Keratinocyte (primary cell): Measurements from ENCODE around the gene ERC2. TPM values are rescaled to one million over a fixed set of nuclear protein-coding genes. Genes with fewer than 3 reads are reported as not detected.

Source experiments
- DNase-seq: peaks from one replicate; pipeline ENCODE4 v3.0.0-alpha.2; 2011; ENCODE audit warnings: low read depth, missing footprints, low spot score
- FAIRE-seq: peaks from 2 replicates; lab custom pipeline; 2011; peaks lifted over from hg19 to GRCh38; lab: Jason Lieb, UNC
- H2AFZ ChIP-seq: 2 replicates; pipeline ENCODE4 v1.6.0; 2012; ENCODE audit warnings: low read length, control low read depth, inconsistent platforms; ENCODE audit not compliant: control insufficient read depth
- H3K27ac ChIP-seq: 2 replicates; pipeline ENCODE4 v1.5.1; 2011; ENCODE audit warnings: low read length; ENCODE audit not compliant: control insufficient read depth, insufficient read depth
- H3K27me3 ChIP-seq: 3 replicates; pipeline ENCODE4 v1.6.0; 2011; ENCODE audit warnings: low read length; ENCODE audit not compliant: control insufficient read depth, insufficient read depth; ENCODE audit errors: extremely low read depth
- H3K36me3 ChIP-seq, 2 experiments: 2 replicates in 1 of 2; 3 replicates in 1 of 2; pipeline ENCODE4 v1.5.1; 2011; ENCODE audit warnings: low read length in 2 of 2, mild to moderate bottlenecking in 1 of 2; ENCODE audit not compliant: control insufficient read depth in 2 of 2, insufficient read depth in 2 of 2; ENCODE audit errors: extremely low read depth in 1 of 2
- H3K4me1 ChIP-seq: 3 replicates; pipeline ENCODE4 v1.5.1; 2011; ENCODE audit warnings: low read length; ENCODE audit not compliant: control insufficient read depth, insufficient read depth; ENCODE audit errors: extremely low read depth
- H3K4me2 ChIP-seq: 3 replicates; pipeline ENCODE4 v1.6.0; 2011; ENCODE audit warnings: low read depth, low read length; ENCODE audit not compliant: control insufficient read depth, insufficient read depth; ENCODE audit errors: extremely low read depth
- H3K4me3 ChIP-seq, 3 experiments: fragments of 200-600 bp in 1 of 3; sonication (generic) in 1 of 3; 2 replicates in 2 of 3; 3 replicates in 1 of 3; pipeline ENCODE4 v1.5.1; 2011 to 2016; ENCODE audit warnings: low read length in 3 of 3, mild to moderate bottlenecking in 3 of 3, control low read depth in 2 of 3, inconsistent platforms in 1 of 3, low read depth in 1 of 3, mixed read lengths in 1 of 3, mixed run types in 1 of 3, moderate library complexity in 1 of 3; ENCODE audit not compliant: control insufficient read depth in 2 of 3, insufficient read depth in 2 of 3; ENCODE audit errors: extremely low read depth in 1 of 3
- H3K79me2 ChIP-seq: 2 replicates; pipeline ENCODE4 v1.6.0; 2012; ENCODE audit warnings: low read length; ENCODE audit not compliant: control insufficient read depth, insufficient read depth
- H3K9ac ChIP-seq: 3 replicates; pipeline ENCODE4 v1.6.0; 2011; ENCODE audit warnings: low read length; ENCODE audit not compliant: control insufficient read depth, insufficient read depth; ENCODE audit errors: extremely low read depth
- H3K9me1 ChIP-seq: 3 replicates; pipeline ENCODE4 v1.6.0; 2011; ENCODE audit warnings: low read length; ENCODE audit not compliant: control insufficient read depth, insufficient read depth; ENCODE audit errors: extremely low read depth
- H3K9me3 ChIP-seq: 2 replicates; pipeline ENCODE4 v1.5.1; 2012; ENCODE audit warnings: low read depth, low read length; ENCODE audit not compliant: control insufficient read depth
- H4K20me1 ChIP-seq: 3 replicates; pipeline ENCODE4 v1.6.0; 2011; ENCODE audit warnings: low read length; ENCODE audit not compliant: control insufficient read depth, insufficient read depth; ENCODE audit errors: extremely low read depth
- EZH2 ChIP-seq: IDR thresholded peaks from one replicate; pipeline ENCODE4 v1.6.1; 2012; ENCODE audit warnings: inconsistent platforms, mild to moderate bottlenecking, low read length, moderate library complexity
- dilution Hi-C: fragments of 300-500 bp; cut with MboI; formaldehyde crosslinking; loops from one replicate; pipeline ENCODE4 v1.7.0; 2020; ENCODE audit warnings: low sequenced_read_pairs; ENCODE audit not compliant: extremely low pct_ligation_motif_present
- polyA plus RNA-seq, 5 experiments: library from polyadenylated mRNA; depleted of rRNA in 3 of 5; stranded (reverse) in 3 of 5; stranded (forward) in 1 of 5; unstranded in 1 of 5; fragments of >200 nt; gene quantifications; 1 replicate in 1 of 5; 2 replicates in 3 of 5; 3 replicates in 1 of 5; pipeline versions ENCODE4 v1.2.1 to v1.2.3, GENCODE V29; 2011 to 2012; ENCODE audit warnings: missing spikeins in 2 of 5, low read depth in 1 of 5, low replicate concordance in 1 of 5
- TF ChIP-seq, protein P1 (sequence below), 3 experiments: IDR thresholded peaks in 1 of 3; conservative IDR thresholded peaks in 1 of 3; optimal IDR thresholded peaks in 1 of 3; 2 replicates in 2 of 3; 3 replicates in 1 of 3; pipeline versions ENCODE3 to v1.5.1; 2011; ENCODE audit warnings: low read length in 3 of 3, mild to moderate bottlenecking in 3 of 3, moderate library complexity in 2 of 3, control low read depth in 1 of 3, inconsistent platforms in 1 of 3; ENCODE audit not compliant: insufficient read depth in 2 of 3; ENCODE audit errors: extremely low read depth in 1 of 3

ERC2 gene
- polyA plus RNA-seq, 1 donor (not counting 4 experiments of a cell fraction or from before 2014, with no cell fraction given), result 0.08 TPM

GRCh38 chr3:56137415-56137814 is 330.9 kb downstream of the ERC2 start:
- Histone ChIP-seq H3K9me3 (no peaks in the 10 kb centered on the region), H3K4me1 (peaks cover 12% of the 10 kb centered on the region), H2AFZ (no peak overlapping the region), H3K27me3 (no peaks in the 10 kb centered on the region), H3K9me1 (no peaks in the 10 kb centered on the region), H3K9ac (no peak overlapping the region), H3K4me3 (no peak overlapping the region), H3K27ac (no peak overlapping the region), H3K36me3 (no peaks in the 10 kb centered on the region), H3K4me2 (no peak overlapping the region), H4K20me1 (no peaks in the 10 kb centered on the region), H3K79me2 (no peaks in the 10 kb centered on the region)
- TF ChIP-seq, protein P1, sequence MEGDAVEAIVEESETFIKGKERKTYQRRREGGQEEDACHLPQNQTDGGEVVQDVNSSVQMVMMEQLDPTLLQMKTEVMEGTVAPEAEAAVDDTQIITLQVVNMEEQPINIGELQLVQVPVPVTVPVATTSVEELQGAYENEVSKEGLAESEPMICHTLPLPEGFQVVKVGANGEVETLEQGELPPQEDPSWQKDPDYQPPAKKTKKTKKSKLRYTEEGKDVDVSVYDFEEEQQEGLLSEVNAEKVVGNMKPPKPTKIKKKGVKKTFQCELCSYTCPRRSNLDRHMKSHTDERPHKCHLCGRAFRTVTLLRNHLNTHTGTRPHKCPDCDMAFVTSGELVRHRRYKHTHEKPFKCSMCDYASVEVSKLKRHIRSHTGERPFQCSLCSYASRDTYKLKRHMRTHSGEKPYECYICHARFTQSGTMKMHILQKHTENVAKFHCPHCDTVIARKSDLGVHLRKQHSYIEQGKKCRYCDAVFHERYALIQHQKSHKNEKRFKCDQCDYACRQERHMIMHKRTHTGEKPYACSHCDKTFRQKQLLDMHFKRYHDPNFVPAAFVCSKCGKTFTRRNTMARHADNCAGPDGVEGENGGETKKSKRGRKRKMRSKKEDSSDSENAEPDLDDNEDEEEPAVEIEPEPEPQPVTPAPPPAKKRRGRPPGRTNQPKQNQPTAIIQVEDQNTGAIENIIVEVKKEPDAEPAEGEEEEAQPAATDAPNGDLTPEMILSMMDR (optimal IDR thresholded peaks at IDR 0.05 in 1 of 3, IDR thresholded peaks at IDR 0.05 in 1 of 3, conservative IDR thresholded peaks at IDR 0.05 in 1 of 3; ENCODE audit: extremely low read depth in 1 of 3, insufficient read depth in 2 of 3, low read length in 3 of 3), result no peak
- no peak for TF ChIP-seq EZH2
- dilution Hi-C loops, result no loop called here
- FAIRE-seq, result no peak
- no peak for DNase-seq

DNA sequence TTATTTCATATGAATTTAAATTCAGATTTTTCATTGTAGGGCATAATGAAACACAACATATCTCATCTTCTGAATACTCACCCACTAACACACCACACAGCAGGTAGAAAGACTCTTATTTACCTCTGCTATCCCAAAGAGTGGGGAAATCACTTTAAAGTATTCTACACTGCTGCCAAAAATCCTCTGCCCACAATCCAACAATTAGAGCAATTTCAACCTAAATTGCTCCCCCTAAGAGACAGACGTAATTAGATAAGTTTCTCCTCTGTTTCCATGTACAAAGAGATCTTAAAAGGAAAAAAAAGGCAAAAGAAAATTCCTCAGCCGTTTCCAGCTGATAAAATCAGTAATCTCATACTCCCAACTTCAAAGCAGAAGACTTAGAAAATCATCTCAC is 331.8 kb downstream of the ERC2 start:
- no peaks in the 10 kb centered on the region for H3K36me3 ChIP-seq
- dilution Hi-C loops, result no loop called here
- FAIRE-seq, result no peak

More for the DNA sequence above, 331.8 kb downstream of the ERC2 start:
- H3K9me1 ChIP-seq, result no peaks in the 10 kb centered on the region
- H3K79me2 ChIP-seq, result no peaks in the 10 kb centered on the region
- H2AFZ ChIP-seq, result no peak overlapping the region
- H3K27me3 ChIP-seq, result no peaks in the 10 kb centered on the region
- TF ChIP-seq, protein P1 (optimal IDR thresholded peaks at IDR 0.05 in 1 of 3, IDR thresholded peaks at IDR 0.05 in 1 of 3, conservative IDR thresholded peaks at IDR 0.05 in 1 of 3; ENCODE audit: extremely low read depth in 1 of 3, insufficient read depth in 2 of 3, low read length in 3 of 3), result no peak
- no peak for TF ChIP-seq EZH2
- no peaks in the 10 kb centered on the region for H3K9me3 ChIP-seq
- no peak overlapping the region for H3K4me3 ChIP-seq
- no peak overlapping the region for H3K27ac ChIP-seq
- H3K9ac ChIP-seq, result no peak overlapping the region
- no peak for DNase-seq
- H4K20me1 ChIP-seq, result no peaks in the 10 kb centered on the region
- no peak overlapping the region for H3K4me2 ChIP-seq
- H3K4me1 ChIP-seq, result peaks cover 22% of the 10 kb centered on the region
